GM12873 (cell line): ENCODE results near the gene COPA.
A peak's percentile ranks its signal among the peaks of the same experiment; 100 is the strongest.

ENCODE experiments used
- TF ChIP-seq, protein P1 (sequence below): IDR thresholded peaks from 2 replicates; pipeline ENCODE4 v1.5.1; 2012; ENCODE audit warnings: low read depth, mild to moderate bottlenecking, moderate library complexity, low read length, control low read depth; ENCODE audit not compliant: insufficient read depth; ENCODE audit errors: missing control alignments

COPA gene

DNA sequence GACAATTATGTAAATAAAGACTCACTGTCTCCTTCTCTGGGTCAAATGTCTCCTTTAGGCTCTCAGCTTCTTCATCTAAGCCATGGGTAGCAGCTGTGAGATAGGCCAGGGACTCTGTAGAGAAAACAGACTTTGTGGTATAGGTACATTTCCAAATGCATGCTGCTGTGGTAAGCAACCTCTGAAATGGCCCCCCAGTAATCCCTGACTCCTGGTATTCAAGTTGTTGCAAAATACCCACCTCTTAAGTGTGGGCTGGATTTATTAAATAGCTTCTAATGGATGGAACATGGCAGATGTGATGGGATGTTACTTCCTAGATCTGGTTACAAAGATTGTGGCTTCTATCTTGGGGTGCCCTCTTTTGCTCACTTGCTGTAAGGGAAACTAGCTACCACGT, 47.0 kb downstream of the COPA start:
- TF ChIP-seq, protein P1, sequence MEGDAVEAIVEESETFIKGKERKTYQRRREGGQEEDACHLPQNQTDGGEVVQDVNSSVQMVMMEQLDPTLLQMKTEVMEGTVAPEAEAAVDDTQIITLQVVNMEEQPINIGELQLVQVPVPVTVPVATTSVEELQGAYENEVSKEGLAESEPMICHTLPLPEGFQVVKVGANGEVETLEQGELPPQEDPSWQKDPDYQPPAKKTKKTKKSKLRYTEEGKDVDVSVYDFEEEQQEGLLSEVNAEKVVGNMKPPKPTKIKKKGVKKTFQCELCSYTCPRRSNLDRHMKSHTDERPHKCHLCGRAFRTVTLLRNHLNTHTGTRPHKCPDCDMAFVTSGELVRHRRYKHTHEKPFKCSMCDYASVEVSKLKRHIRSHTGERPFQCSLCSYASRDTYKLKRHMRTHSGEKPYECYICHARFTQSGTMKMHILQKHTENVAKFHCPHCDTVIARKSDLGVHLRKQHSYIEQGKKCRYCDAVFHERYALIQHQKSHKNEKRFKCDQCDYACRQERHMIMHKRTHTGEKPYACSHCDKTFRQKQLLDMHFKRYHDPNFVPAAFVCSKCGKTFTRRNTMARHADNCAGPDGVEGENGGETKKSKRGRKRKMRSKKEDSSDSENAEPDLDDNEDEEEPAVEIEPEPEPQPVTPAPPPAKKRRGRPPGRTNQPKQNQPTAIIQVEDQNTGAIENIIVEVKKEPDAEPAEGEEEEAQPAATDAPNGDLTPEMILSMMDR, result no peak

DNA sequence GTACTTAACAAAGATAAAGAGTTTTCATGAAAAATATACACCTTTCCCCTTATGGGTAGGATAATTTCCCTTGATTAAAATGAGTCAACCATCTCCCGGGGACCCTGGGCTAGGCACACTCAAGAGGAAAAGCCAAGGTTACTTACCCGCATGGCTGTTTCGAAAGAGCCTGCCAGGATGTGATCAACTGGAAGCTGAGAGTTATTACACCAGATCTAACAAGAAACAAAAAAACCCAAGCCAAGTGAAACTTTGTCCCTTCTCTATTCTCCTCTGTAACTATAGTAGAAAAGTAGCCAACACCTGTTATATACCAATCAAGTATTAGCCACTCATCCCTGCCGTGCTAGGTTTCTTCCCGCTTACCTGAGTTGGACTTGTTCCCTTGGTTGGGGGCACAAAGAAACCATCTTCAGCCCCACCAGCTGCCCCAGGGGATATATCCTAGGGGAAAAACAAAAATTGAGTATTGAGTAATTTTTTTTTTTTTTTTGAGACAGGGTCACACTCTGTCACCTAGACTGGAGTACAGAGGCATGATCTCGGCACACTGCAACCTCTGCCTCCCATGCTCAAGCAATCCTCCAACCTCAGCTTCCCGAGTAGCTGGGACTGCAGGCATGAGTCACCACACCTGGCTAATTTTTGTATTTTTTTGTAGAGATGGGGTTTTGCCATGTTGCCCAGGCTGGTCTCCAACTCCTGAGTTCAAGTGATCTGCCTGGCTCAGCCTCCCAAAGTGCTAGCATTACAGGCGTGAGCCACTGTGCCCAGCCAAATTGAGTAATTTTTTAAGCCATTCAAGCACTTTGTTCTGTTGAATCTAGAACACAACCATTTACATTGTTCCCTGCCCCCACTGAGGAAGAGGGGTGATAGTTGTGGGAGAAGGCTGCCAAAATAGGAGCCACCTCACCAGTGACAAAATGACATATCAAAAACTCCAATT, 49.8 kb downstream of the COPA start:
- TF ChIP-seq, protein P1, result no peak

GRCh38 chr1:160291248-160292220, 51.5 kb downstream of the COPA start:
- TF ChIP-seq, protein P1, result peak; percentile 91

DNA sequence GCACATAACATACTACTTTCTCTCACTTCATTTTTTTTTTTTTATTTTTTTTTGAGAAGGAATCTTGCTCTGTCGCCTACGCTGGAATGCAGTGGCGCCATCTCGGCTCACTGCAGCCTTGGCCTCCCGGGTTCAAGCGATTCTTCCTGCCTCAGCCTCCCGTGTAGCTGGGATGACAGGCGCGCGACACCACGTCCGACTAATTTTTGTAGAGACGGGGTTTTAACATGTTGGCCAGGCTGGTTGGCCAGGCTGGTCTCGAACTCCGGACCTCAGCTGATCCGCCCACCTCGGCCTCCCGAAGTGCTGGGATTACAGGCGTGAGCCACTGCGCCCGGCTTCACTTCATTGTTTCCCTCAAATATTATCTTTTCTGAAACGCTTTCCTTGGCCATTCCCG, 57.5 kb downstream of the COPA start:
- TF ChIP-seq, protein P1, result no peak

DNA sequence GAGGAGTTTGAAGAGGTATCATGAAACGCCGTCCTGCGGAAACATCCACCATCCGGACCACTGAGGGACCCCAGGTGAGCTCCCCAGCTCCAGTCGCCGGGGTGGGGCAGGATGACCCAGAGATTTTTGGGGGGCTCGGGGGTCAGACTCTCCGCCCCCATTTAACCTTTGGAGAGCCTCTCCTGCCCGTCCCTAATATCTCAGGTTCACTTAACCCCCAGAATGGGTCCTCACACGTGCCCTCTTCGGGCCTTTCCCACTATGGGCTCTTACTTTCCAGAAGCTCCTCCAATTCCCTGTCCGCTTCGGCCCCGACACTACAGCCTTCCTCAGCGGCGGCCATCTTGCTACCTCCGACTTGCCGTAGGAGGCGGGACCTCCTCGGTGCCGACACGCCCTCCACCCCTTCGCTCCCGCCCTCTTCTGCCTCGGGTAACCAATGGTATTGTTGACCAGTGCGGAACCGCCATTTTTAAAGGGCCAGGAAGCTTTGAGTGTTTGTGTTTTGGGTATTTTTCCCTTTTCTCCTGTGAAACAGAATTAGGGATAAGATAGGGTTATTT, 58.2 kb downstream of the COPA start, which contains the start of gene PEX19:
TSS of gene PEX19 (minus strand) at position 352 of the 563 bp plus-strand sequence. CDS start at position 343, 9 bp downstream.
- TF ChIP-seq, protein P1, result no peak

- TF ChIP-seq, protein P1, result no peak
Measured at GRCh38 chr1:160284220-160284781, 58.7 kb downstream of the COPA start.
